Upper lobe of left lung (tissue), 6 donors: ENCODE results near the gene PER2. TPM values are rescaled to one million over a fixed set of nuclear protein-coding genes. Genes with fewer than 3 reads are reported as not detected.
"Not testable (repeated sequence)": the region's sequence is repeated elsewhere in the genome, so short reads cannot be mapped to it uniquely, and the experiment has no call there.

Source experiments
- ATAC-seq, 2 donors: fragments of 200-7000 bp; cut with Tn5 transposase; one replicate each; pipeline ENCODE4 v1.9.1; 2022; ENCODE audit warnings: mild to moderate bottlenecking in 2 of 2, moderate library complexity in 2 of 2; ENCODE audit not compliant: low FRiP score in 2 of 2
- DNase-seq, 2 donors: peaks; one replicate each; pipeline ENCODE4 v3.0.0-alpha.2; 2019 to 2020
- H3K27ac ChIP-seq, 4 donors: fragments of 200-600 bp; sonication (generic); one replicate each; pipeline ENCODE4 v1.5.1; 2016 to 2019
- H3K27me3 ChIP-seq, 4 donors: fragments of 200-600 bp; sonication (generic); one replicate each; pipeline ENCODE4 v1.5.1; 2017 to 2019
- H3K36me3 ChIP-seq, 4 donors: fragments of 200-600 bp; sonication (generic); one replicate each; pipeline ENCODE4 v1.5.1; 2016 to 2019
- H3K4me1 ChIP-seq, 4 donors: fragments of 200-600 bp; sonication (generic); one replicate each; pipeline ENCODE4 v1.5.1; 2018 to 2019
- H3K4me3 ChIP-seq, 4 donors: fragments of 200-600 bp; sonication (generic); one replicate each; pipeline ENCODE4 v1.5.1; 2017 to 2019; ENCODE audit warnings: mild to moderate bottlenecking in 2 of 4, moderate library complexity in 1 of 4
- H3K9me3 ChIP-seq, 4 donors: fragments of 200-600 bp; sonication (generic); one replicate each; pipeline ENCODE4 v1.5.1; 2018 to 2019
- CTCF ChIP-seq, 6 experiments: fragments of 450-650 bp in 4 of 6; fragments of 200-600 bp in 2 of 6; sonication (generic) in 2 of 6; IDR thresholded peaks; one replicate each; pipeline ENCODE4 v1.5.1; 2016 to 2019; ENCODE audit warnings: antibody characterized with exemption in 6 of 6
- EP300 ChIP-seq, 4 donors: sonication (generic); formaldehyde crosslinking; IDR thresholded peaks; one replicate each; pipeline ENCODE4 v1.5.1; 2017; ENCODE audit warnings: antibody characterized with exemption in 4 of 4, control low read depth in 2 of 4
- POLR2A ChIP-seq, 4 donors: fragments of 450-650 bp; IDR thresholded peaks; one replicate each; pipeline ENCODE4 v1.5.1; 2016 to 2017; ENCODE audit warnings: antibody characterized with exemption in 4 of 4, mild to moderate bottlenecking in 2 of 4
- POLR2AphosphoS5 ChIP-seq, 2 donors: sonication (generic); formaldehyde crosslinking; IDR thresholded peaks; one replicate each; pipeline ENCODE4 v1.5.1; 2017; ENCODE audit warnings: antibody characterized with exemption in 2 of 2
- whole genome bisulfite sequencing, 2 donors: methylation state at CpG; one replicate each; pipeline ENCODE4 v1.1.5; 2017 to 2018; 5-methylcytosine and 5-hydroxymethylcytosine counted together
- total RNA-seq, 6 donors: library from RNA; depleted of rRNA in 4 of 6; stranded (reverse); fragments of >200 nt in 4 of 6; gene quantifications; one replicate each; pipeline versions ENCODE4 v1.1.0 to v1.2.1, GENCODE V29; 2016 to 2021
- donor health status: DM: no; HTN: no; CAD: no; lungs with moderate emphysema.
- donor health status: DM: no; HTN: yes; CAD: no; lungs with severe emphysema.

PER2 gene
- total RNA-seq, 6 donors from 2014 or later: 12.9 to 28.7 (median 18.1) TPM

DNA sequence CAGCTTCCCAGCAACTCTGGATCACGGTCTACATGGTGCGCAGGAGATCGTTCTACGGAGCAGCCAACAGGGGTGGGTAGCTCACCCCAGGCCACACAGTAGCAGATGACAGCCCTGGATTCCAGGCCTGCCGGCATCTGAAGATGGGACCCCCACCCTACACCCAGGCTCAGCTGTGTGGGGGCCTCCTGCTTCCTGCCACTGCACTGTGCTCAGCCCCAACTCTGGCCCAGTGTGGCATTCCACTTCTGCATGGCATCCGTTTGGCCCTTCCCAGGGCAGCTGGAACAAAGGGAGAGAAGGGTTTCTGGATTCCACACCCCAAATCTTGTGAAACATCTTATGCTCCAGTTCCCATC, 9.1 kb downstream of the PER2 start:
- Histone ChIP-seq H3K9me3 (no peaks in the 10 kb centered on the region), H3K27me3 (no peaks in the 10 kb centered on the region), H3K27ac (no peak overlapping the region), H3K4me1 (peaks cover 3 to 33% (median 19%) of the 10 kb centered on the region in 4 donors), H3K4me3 (no peak overlapping the region), H3K36me3 (peaks cover 8 to 34% (median 26%) of the 10 kb centered on the region in 4 donors)
- 98 to 100% methylated on average over 1 to 4 of the region's 6 CpGs for WGBS, 2 donors
- no peak for TF ChIP-seq POLR2AphosphoS5 (IDR thresholded peaks at IDR 0.05)
- no peak for TF ChIP-seq CTCF (IDR thresholded peaks at IDR 0.05)
- no peak for TF ChIP-seq EP300 (IDR thresholded peaks at IDR 0.05)
- TF ChIP-seq POLR2A (IDR thresholded peaks at IDR 0.05): no peak
- DNase-seq (no peak), ATAC-seq (no peak)

- ATAC-seq: no peak
- H3K27ac ChIP-seq: no peak overlapping the region
Measured at GRCh38 chr2:238278626-238279323, 9.6 kb downstream of the PER2 start.

GRCh38 chr2:238277695-238278094, 10.7 kb downstream of the PER2 start:
- Histone ChIP-seq H3K36me3 (peaks cover 8 to 48% (median 32%) of the 10 kb centered on the region in 4 donors), H3K4me3 (no peak overlapping the region), H3K27ac (no peak overlapping the region), H3K4me1 (peaks cover 0 to 28% (median 7%) of the 10 kb centered on the region in 4 donors), H3K27me3 (no peaks in the 10 kb centered on the region), H3K9me3 (no peaks in the 10 kb centered on the region)
- ATAC-seq: no peak
- no peak for DNase-seq
- no peak for TF ChIP-seq POLR2A (IDR thresholded peaks at IDR 0.05)
- no peak for TF ChIP-seq CTCF (IDR thresholded peaks at IDR 0.05)
- no peak for TF ChIP-seq POLR2AphosphoS5 (IDR thresholded peaks at IDR 0.05)
- no peak for TF ChIP-seq EP300 (IDR thresholded peaks at IDR 0.05)
- 91 to 92% methylated on average over 15 of the region's 15 CpGs for WGBS, 2 donors

More at GRCh38 chr2:238278626-238279323, 9.6 kb downstream of the PER2 start:
- no peak for TF ChIP-seq POLR2A (IDR thresholded peaks at IDR 0.05)
- no peak for TF ChIP-seq EP300 (IDR thresholded peaks at IDR 0.05)
- TF ChIP-seq POLR2AphosphoS5 (IDR thresholded peaks at IDR 0.05): no peak
- no peak for TF ChIP-seq CTCF (IDR thresholded peaks at IDR 0.05)
- WGBS, 2 donors: 80 to 84% methylated on average over 8 of the region's 9 CpGs
- DNase-seq: no peak
- Histone ChIP-seq H3K9me3 (no peaks in the 10 kb centered on the region), H3K27me3 (no peaks in the 10 kb centered on the region), H3K4me1 (peaks cover 3 to 30% (median 16%) of the 10 kb centered on the region in 4 donors), H3K36me3 (peaks cover 8 to 39% (median 29%) of the 10 kb centered on the region in 4 donors), H3K4me3 (no peak overlapping the region)

DNA sequence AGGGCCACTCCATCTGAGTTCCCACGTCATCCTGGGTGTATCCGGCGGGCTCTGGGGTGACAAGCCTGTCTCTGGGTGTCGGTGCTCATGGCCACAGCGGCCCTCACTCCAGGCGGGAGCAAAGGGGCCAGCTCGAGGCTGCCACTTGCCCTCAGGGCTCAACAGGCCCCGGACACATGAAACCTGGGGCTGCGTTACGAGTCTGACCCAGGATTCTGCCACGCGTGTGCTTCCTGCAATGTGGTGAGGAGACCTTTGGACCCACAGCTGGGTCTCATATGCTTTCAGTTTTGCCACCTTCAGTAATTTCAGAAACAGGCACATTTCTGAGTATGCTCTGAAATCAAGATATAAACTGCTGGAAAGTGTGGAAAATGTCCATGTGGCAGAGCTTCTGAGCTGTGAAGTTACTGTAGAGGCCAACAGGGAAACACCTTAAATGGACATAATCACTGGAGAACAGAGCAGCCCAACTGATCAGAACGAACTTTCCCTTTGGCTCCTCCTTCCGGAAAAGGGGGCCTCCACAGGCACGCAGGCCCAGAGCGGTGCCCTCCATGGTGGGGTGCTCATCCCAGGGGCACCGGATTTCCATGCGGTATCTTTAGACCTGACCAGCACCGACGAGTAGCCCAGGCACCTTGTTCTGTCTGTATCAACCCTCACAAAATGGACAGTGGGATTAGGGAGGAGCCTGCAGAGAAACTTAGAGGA, 14.1 kb downstream of the PER2 start:
- ATAC-seq (no peak), DNase-seq (no peak)
- Histone ChIP-seq H3K27ac (peak overlapping the region in 3 of 4 donors; percentile 11 to 67 (median 61)), H3K36me3 (peaks cover 15 to 80% (median 56%) of the 10 kb centered on the region in 4 donors), H3K9me3 (no peaks in the 10 kb centered on the region), H3K4me3 (no peak overlapping the region), H3K4me1 (peaks cover 0 to 12% (median 0%) of the 10 kb centered on the region in 4 donors), H3K27me3 (no peaks in the 10 kb centered on the region)
- TF ChIP-seq POLR2A (IDR thresholded peaks at IDR 0.05) (no peak), POLR2AphosphoS5 (IDR thresholded peaks at IDR 0.05) (no peak), EP300 (IDR thresholded peaks at IDR 0.05) (no peak), CTCF (IDR thresholded peaks at IDR 0.05) (no peak)
- 91 to 94% methylated on average over 19 to 20 of the region's 20 CpGs for WGBS, 2 donors

DNA sequence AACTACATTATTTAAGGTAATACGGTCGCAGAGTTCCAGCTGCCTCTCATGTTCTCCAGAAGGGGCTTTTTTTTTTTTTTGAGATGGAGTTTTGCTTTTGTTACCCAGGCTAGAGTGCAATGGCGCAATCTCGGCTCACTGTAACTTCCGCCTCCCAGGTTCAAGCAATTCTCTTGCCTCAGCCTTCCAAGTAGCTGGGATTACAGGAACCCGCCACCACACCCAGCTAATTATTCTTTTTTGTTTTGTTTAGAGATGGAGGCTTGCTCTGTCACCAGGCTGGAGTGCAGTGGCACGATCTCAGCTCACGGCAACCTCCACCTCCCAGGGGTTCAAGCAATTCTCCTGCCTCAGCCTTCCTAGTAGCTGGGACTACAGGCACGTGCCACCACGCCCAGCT, 15.0 kb downstream of the PER2 start:
- H3K27me3 ChIP-seq: not testable (repeated sequence)
- peak overlapping the region in 3 of 4 donors; percentile 11 to 67 (median 61) for H3K27ac ChIP-seq

More for the DNA sequence above, 15.0 kb downstream of the PER2 start:
- ATAC-seq, H3K9me3 ChIP-seq, H3K4me3 ChIP-seq: not testable (repeated sequence)
- peak in 1 of 2 donors; percentile 64 for DNase-seq
- peaks cover 0 to 12% (median 0%) of the 10 kb centered on the region in 4 donors for H3K4me1 ChIP-seq
- WGBS, 2 donors: 70 to 75% methylated on average over 10 of the region's 10 CpGs
- peaks cover 18 to 85% (median 60%) of the 10 kb centered on the region in 4 donors for H3K36me3 ChIP-seq
